HL-60/S4 (cell line): ENCODE results near the gene HECA.
"Not testable (repeated sequence)": the region's sequence is repeated elsewhere in the genome, so short reads cannot be mapped to it uniquely, and the experiment has no call there.

Experiments
- in situ Hi-C: fragments of 300-500 bp; cut with MboI; formaldehyde crosslinking; loops from 2 replicates; pipeline ENCODE4 v1.14.3; 2022; ENCODE audit warnings: low sequenced_read_pairs

Gene HECA

DNA sequence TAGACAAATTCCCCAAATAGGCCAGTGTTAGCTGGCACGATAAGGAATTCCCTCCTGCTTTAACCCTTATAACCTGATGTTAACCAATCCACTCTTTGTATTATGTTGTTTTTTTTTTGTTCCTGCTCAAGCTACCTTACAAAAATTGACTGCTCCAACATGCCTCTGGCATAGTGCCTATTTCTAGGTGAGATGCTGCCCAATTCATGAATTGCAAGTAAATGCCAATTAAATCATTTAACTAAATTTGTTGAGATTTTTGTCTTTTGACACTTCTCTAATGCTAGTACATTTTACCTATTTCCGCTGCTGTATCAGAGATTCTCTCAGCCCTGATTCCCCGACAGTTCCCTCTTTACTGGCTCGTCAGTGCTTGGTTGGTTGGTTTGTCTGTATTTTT, 66.5 kb downstream of the HECA start:
- in situ Hi-C loops: no loop called here

DNA sequence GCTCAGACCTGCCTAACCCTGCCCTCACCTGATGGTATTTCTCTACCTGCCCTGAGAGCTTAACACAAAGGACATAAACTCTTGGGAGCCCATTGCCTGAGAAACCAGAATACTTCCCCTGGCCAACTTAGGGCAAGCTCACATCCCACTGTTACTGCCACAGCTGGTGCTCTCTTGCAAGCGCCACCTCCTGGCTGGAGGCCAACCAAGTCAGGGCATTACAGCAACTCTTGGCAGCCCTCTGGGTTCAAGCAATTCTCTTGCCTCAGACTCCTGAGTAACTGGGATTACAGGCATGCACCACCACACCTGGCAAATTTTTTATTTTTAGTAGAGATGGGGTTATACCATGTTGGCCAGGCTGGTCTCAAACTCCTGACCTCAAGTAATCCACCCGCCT, 70.1 kb downstream of the HECA start:
- in situ Hi-C loops: no loop called here

DNA sequence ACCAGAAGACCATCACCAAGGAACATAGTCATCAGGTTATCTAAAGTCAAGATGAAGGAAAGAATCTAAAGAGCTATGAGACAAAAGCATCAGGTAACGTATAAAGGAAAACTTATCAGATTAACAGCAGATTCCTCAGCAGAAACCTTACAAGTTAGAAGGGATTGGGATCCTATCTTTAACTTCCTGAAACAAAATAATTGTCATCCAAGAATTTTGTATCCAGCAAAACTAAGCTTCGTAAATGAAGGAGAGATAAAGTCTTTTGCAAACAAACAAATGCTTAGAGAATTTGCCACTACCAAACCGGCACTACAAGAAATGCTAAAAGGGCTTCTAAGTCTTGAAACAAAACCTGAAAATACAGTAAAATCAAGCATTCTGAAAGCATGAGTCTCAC, 71.0 kb downstream of the HECA start:
- in situ Hi-C loops: no loop called here

DNA sequence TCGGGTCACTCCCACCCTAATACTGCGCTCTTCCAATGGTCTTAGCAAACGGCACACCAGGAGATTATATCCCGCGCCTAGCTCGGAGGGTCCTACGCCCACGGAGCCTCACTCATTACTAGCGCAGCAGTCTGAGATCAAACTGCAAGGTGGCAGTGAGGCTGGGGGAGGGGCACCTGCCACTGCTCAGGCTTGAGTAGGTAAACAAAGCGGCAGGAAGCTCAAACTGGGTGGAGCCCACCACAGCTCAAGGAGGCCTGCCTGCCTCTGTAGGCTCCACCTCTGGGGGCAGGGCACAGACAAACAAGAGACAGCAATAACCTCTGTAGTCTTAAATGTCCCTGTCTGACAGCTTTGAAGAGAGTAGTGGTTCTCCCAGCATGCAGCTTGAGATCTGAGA, 75.9 kb downstream of the HECA start:
- in situ Hi-C loops: not testable (repeated sequence)

GRCh38 chr6:139212460-139212859, 77.6 kb downstream of the HECA start:
- in situ Hi-C loops: not testable (repeated sequence)

DNA sequence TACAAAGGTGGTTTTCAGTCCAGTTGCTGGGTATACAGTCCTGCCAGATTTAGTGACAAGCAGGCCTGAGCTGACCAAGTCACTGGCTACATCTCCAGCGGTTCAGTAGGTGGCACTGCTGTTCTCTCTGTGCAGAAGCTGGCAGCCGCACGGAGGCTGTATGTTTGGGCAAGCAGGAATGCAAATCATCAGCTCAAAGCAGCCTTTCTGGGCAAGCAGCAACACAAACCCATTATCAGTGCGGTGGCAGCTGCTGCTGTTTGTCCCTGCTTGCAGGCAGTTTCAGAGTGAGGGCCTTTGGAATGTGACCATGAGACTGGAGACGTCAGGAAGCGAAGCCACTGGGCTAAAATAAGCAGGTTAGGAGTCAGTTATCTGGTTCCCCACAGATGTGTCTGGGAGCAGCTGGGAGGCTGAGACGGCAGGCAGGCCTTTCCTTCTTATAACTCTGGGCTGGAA, 84.4 kb downstream of the HECA start:
- in situ Hi-C loops: no loop called here

DNA sequence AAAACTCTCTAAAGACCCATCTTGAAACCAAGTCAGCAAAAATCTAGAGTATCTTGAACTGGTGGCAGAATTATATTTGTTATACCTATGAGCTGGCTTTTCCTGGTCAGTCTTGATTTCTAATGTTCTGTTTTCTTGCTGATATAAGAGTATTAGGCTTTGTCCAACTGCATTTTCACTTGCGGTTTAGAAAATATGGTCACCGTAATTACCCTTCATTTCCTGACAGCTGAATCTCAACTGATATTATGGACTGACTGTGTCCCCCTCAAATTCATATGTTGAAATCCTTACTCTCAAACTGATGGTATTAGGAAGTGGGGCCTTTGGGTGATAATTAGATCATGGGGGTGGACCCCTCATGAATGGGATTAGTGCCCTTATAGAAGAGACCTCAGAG, 84.9 kb downstream of the HECA start:
- in situ Hi-C loops: no loop called here

- in situ Hi-C loops: loop anchor here (5.0 kb wide), 1 partner anchor 139 kb away; no protein-coding TSS in a partner anchor
These were observed 93.5 kb downstream of the HECA start for GRCh38 chr6:139228387-139228786.
